ENCODE data around the gene KIAA0232. TPM values are rescaled to one million over a fixed set of nuclear protein-coding genes. Genes with fewer than 3 reads are reported as not detected.

Gene KIAA0232
- total and polyA plus RNA-seq, 2 of the 8 experiments (the other 6 are each of a cell fraction or from before 2014, with no cell fraction given) = 5.6 to 23.3 TPM

DNA sequence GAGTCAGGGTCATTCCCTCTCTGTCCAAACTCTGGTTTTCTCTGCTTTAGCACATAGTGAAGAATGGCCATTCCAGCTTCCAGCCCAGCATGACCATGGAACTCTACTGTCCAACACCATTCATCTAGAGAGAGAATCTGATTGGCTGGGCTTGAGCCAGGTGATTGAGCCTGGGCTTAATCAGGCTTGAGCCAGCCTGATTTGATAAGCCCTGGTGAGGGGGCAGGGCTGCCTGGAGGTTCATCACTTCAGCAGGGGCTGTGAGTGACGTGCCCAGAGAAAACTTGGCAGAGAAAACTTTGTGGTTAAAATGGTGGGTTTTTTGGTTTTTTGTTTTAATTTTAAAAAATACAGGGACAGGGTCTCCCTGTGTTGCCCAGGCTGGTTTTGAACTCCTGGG is 62.5 kb downstream of the KIAA0232 start (continued):
- no peak for TF ChIP-seq RNF2 (IDR thresholded peaks at IDR 0.05; ENCODE audit: borderline replicate concordance, low read depth, low read length, missing control alignments, poor library complexity, severe bottlenecking)
- no peak for TF ChIP-seq SRF (IDR thresholded peaks at IDR 0.05; ENCODE audit: low read depth, low read length)
- TF ChIP-seq, protein P1, sequence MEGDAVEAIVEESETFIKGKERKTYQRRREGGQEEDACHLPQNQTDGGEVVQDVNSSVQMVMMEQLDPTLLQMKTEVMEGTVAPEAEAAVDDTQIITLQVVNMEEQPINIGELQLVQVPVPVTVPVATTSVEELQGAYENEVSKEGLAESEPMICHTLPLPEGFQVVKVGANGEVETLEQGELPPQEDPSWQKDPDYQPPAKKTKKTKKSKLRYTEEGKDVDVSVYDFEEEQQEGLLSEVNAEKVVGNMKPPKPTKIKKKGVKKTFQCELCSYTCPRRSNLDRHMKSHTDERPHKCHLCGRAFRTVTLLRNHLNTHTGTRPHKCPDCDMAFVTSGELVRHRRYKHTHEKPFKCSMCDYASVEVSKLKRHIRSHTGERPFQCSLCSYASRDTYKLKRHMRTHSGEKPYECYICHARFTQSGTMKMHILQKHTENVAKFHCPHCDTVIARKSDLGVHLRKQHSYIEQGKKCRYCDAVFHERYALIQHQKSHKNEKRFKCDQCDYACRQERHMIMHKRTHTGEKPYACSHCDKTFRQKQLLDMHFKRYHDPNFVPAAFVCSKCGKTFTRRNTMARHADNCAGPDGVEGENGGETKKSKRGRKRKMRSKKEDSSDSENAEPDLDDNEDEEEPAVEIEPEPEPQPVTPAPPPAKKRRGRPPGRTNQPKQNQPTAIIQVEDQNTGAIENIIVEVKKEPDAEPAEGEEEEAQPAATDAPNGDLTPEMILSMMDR (IDR thresholded peaks at IDR 0.05; ENCODE audit: control extremely low read depth in 1 of 3, insufficient read depth in 1 of 3, low read depth in 1 of 3, low read length in 3 of 3) = no peak
- no peak for TF ChIP-seq MAFK (IDR thresholded peaks at IDR 0.05; ENCODE audit: low read depth, low read length)
- no peak for TF ChIP-seq NANOG (IDR thresholded peaks at IDR 0.05; ENCODE audit: insufficient read depth, low read depth, low read length, poor library complexity, severe bottlenecking)

All from H1 (cell line).